GM19395 (cell line): ENCODE measurements around the gene KCNQ1.

Source experiments
- ATAC-seq: cut with Tn5 transposase; IDR thresholded peaks from one replicate; pipeline ENCODE4 v1.9.1; 2021; ENCODE audit warnings: mild to moderate bottlenecking, moderate library complexity; ENCODE audit not compliant: unreplicated experiment

KCNQ1 gene

DNA sequence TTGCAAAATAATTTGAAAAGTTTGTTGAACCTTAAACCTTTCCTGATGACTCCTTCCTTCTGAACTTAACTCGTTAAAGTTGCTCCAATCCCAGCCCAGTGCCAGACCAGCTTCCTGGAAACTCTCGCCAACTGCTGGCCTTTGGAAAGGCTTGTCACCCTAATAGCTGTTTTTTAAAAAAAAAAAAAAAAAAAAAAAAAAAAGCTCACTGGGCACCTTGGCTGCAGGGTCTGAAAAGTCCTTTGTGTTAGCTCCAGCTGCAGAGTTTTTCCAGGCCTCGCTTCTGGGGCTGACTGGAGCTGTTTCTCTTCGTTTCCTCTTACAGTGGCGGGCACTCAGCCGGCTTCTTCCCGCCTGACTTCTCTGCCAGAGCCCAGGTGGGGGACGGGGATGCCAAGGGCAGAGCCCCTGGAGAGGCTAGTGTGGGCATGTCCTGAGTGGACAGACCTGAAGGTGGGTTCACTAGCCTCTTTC lies 229.9 kb downstream of the KCNQ1 start:
- ATAC-seq, result no peak

DNA sequence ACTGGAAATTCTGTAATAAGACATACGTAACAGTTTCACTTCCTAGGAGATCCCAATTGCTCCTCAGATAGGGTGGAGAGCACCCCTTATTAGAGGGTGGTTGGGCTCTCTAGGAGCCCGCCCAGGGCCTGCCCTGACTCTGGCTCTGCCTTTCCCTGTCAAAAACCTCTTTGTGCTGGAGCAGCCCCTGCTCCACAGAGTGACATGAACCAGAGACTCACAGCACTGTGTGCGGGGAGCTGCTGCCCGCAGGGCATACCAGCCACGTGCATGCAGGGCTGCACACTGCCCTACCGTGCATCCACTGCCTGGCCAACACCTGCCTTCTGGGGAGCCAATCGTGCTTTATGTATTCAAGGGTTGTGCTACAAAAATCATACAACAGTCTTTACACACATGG lies 230.7 kb downstream of the KCNQ1 start:
- no peak for ATAC-seq

DNA sequence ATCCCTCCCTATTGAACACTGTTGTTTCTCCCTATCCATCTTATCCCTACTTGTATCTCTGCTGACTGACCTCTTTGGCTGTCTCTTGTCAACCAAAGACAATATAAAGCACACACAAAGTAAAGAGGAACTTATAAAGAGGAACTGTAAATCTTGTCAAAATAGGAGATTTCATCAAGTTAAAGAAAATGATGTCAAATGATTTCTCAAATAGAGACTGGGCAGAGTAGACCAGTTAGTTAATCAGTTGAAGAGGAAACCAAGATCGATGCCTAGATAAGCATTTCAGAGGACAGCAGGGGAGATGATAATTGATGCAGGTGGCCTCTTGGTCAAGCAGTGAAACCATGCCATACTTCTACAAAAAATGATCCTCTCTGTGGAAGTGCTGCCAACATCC lies 232.3 kb downstream of the KCNQ1 start:
- ATAC-seq, result peak; percentile 60

DNA sequence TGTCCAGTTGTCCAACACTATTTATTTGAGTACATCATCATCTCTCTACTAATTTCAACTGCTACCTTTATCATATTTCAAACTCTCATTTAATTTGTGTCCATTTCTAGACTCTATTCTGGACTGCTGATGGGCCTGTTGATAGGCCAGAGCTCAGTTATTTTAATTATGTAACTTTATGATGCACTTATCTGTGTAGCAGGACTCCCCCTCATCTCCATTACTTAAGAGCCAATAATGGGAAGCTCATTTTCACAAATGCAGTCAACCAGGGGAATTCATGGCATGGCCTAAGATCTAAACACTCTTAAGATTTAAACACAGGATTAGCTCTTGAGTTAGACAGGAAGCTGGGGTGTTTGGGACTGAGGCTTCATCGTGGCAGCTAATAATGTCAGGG lies 233.6 kb downstream of the KCNQ1 start:
- no peak for ATAC-seq

DNA sequence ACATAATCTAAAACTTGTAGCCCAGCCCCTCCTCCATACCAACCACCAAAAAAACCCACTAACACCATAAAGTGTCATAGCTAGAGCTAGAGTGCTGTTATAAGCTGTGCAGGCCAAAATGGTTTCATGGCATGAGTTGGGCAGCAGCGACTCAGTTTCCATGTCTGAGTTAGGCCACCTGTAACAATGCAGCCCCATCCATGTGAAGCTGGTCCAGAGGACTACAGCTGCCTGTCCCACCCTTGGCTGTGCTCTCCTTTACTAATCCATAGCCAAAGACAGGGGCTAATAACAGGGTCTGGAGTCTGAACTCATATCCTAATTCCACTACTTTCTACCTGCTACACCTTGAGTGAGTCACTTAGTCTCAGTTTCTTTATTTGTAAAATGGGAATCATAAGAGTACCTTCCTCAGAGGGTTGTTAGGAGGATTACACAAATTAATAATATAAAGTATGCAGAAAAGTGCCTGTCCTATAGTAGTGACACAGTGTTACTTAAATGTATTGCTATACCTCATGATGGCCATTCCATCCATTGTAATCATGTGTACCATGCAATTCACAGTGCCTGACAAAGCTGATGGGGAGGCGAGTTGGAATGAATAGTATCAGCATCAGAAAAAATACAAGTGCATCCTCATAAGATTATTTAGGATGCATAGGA lies 234.3 kb downstream of the KCNQ1 start:
- no peak for ATAC-seq

DNA sequence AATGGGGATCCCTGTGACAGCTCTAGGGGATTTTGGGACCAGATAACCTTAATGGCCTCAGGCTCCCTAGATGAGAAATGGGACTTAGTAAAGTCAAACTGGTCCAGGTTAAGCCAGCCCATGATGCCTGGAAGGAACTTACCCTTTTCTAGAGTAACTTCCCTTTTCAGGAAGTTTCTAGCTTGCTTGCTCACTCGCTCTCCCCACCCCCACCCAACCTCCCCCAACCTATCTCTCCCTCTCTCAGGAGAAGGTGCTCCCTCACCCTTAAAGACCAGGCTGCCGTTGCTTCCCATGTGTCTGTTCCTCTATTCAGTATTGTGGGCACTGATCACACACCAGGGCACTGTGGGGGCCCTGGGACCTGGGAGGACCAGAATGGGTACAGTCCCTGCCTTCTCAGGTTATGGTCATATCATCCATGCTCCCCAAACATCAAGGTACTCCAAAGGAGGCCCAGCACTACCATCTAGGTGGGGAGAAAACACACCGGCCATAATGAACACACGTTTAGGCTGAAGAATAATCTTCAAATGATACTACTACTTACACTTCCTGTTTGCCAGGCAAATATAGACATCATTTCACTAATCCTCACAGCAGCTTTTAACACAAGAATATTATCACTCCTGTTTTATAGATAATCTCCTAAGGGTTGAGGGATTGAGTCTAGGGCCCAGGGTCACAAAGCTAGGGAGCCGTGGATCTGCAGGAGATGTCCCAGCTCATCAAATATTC lies 236.8 kb downstream of the KCNQ1 start:
- ATAC-seq, result no peak

DNA sequence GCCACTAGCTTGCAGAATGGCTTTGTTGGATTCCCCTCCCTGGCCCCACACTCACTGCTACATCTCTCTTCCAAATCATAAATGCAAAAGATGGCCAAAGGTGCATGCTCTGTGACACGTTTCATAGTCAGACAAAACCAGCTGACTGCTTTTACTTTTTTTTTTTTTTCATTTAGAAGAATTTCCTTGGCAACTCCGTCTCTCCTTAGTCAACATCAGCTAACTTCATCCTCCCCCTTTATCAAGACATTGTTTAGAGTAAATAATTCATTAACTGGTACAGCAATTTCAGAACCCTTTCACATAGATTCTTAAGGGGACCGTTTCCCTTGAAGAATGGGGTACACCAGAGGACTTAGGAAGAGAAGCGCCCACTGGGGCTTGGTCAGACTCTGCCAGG lies 239.0 kb downstream of the KCNQ1 start:
- no peak for ATAC-seq

DNA sequence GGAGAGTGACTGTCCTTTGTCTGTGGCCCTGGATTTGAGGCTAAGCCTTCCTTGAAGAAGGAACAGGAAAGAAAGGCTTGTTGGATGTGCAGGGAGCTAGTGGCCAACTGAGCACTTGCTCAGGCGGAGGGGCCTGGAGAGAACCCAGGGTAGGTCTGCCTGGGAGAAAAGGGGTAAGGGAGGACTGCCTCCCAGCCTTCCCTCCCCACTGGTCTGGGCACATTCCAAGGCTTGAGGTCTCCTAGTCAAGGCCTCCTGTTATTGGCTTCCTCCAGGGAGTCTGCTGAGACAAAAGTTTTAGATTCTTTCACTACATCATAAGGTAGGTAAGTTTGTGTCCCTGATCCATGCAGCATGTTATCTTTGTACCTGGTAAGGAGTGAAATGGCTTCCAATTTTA lies 239.8 kb downstream of the KCNQ1 start:
- ATAC-seq, result no peak

DNA sequence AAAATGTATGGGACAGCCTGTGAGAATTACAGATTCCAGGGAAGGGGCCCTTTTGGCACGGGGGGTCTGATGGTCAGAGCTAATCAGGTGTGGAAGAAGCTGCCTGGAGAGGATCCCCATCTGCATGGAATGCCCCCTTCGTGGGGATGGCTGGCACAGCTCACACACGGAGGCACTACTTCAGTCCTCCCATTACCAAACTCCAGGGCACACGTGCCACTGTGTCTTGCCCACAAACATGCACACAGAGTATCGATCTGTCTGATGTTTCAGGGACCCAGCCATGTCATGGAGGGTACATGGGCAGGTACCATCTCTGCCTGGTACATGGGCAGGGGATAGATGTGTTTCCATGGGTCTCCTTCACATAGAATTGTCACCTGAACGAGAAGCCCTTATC lies 240.2 kb downstream of the KCNQ1 start:
- no peak for ATAC-seq

DNA sequence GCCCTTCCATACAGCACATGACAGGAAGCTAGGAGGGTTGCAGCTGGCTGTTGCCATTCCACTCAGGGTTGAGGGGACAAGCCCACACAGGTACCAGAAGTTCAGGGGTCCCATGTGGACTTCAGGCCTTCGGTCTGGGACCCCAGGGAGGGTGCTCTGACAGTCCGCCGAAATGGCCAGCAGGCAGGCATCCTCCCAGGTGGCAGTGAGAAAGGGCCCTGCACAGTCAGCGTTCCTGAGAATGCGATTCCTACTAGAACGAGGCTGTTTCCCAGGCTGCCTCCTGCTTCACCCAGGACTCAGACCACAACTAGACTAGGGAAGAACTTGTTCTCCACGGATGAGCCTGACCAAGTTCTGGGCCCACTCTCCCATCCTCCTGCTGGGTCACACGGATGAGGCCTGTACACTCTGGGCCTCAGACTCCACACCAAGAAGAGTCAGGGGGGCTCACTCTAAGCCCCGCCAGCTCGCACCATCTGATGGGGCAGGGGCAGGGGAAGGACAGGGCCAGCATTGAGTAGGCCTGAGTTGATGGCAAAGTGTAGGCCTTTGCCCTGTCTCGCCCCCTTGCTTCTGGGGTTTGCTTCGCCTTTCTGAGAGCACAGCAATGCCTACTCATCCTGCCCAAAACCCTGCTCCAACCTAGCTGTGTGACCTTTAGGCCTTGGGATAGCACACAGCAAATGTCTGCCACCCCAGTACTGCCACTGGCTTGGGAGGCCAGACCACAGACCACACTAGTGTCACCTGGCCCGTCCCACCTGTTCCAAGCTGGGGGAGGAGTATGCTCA lies 241.0 kb downstream of the KCNQ1 start:
- no peak for ATAC-seq

DNA sequence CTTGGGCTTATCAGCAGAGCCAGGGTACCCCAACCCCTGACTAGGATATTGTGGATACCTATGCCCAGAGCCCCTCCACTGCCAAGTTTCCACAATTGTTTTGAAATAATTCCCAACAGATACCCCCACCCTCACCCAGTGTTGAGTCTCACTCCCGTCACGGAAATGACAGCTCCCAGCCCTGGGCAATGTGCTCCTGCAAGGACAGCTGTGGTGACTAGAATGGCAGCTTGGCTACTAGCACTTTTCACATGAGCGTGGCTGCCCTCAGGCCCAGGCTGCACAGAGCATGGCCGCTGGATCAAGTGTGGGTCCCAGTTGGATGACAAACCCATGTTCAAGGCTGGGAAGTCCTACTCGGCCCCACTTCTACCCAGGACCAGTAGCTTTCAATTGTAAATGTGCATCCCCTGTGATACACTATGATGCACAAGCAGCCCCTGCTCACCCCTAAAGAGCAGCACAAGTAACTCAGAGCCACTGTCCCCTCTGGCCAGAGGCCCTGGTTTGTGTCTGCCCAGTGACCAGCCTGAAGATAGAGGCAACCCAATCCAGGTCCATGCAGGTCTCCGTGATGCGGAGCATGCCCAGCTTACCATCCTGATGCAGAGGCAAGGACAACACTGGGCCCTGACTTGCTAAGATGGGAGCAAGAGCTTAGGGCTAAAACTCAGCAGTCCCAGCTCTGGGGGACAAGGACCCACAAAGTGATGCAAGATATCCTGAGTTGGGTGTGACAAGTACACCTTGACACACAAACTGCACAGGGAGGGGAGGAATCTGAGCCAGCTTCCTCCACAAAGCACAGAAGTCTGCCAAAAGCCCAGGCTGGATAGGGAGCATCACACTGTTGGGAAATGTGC lies 241.8 kb downstream of the KCNQ1 start:
- no peak for ATAC-seq

DNA sequence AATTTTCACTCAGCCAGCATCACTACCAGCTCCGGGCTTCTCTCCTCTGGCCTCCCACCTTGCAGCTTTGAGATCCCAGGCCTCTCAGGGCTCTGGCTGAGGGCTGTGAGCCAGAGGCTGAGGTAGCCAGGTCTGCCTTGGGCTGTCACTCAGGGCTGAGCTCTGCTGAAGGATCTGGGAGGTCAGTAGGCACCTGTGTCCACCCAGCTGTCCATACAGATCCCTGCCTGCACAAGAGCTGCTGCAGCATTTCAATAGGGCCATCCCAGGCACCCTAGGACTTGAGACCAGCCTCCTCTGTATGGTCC lies 242.4 kb downstream of the KCNQ1 start:
- no peak for ATAC-seq

DNA sequence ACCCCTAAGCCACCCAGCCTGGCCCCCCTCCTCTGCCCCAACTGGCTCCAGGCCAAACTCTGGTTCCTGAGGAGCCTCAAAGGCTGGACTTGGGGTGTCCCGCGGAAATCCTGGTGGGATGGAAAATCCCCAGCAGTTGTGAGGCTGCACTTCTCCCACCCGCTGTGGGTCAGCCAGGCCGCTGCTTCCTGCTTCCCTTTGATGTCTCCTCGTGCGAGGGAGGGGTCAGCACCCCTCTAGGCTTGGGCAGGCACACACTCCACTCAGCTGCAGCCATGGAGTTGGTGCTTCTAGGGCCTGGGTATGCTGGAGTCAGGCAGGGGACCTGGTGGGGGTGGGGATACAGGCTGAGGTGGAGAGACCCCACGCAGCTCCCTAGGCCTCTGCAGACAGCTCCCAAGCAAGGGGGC lies 243.0 kb downstream of the KCNQ1 start:
- no peak for ATAC-seq

DNA sequence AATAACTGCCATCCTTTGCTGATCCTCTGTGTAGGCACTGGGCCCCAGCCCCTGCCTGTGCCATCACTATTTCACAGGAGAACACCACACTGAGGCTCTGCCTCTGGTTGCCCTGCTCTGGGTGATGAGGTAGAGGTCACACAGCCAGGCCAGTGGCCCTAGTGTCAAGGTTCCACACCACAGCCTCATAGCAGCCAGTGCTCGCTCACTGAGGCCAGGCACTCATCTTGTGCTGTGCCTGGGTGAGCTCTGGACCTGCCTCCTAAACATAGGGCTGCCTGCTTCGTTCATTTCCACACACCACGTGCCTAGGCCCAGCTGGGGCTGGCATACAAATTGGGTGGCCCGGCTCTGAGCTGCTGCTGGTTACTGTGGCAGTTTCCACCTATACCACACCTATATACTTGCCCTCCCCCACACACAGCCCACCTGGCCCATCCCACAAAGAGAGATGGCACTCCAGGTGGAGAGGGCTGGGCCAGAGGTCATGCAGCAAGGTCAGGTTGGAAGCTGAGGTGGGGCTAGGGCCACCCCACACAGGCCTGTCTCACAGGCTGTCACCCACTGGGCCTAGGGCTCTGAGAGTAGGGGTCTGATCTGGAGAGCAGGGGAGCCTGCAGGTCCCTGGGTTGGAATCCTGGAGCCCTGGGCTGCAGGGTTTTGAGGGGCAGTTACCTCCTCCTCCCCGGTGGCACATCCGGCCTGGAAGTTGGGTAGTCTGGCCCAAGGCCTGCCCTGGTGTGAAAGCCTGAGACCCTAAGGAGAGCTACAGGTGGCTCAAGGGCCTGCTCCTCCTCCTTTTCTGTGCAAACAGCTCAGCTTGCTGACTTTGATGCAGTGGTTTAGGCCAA lies 243.8 kb downstream of the KCNQ1 start:
- no peak for ATAC-seq

DNA sequence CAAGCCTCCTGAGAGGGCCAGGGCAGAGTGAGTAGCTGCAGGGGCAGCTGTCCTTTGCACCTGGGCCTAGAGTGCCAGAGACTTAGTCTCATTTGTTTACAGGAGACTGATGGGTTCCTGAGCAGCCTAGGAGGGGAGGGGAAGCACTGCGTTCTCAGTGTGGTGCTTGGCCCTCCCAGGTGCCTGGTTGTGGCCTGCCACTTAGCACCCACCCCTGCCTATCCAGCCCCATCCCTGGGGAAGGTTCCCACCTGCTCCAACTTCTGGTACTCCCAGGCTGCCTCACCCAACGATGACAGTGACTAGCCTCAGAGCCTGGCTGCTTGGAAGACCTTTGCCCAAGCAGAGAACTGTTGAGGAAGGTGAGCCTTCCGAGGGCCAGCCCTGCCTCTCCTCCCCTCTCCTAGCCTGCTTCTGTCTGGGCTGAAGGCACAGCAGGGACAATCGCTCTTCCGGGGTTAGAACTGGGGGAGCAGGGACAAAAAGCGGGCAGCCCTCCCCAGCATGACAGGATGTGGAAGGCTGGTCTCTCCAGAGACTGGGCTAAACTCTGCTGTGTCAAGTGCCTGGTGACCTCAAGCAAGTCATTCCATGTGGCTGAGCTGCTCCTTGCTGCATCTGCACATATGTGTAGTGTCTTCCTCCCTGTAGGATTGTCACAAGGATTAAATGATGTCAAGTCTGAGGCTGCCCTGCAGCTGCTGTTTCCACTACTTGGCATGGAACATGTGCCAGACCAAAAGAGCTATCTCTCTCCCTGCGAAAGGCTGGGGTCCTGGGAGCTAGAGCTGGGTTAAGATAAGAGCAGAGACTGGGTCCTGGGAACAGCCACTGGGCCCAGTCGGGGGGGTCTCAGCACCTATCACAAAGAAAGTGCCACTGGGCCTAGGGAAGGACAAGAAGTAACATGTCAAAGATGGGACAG lies 245.1 kb downstream of the KCNQ1 start:
- ATAC-seq, result no peak

DNA sequence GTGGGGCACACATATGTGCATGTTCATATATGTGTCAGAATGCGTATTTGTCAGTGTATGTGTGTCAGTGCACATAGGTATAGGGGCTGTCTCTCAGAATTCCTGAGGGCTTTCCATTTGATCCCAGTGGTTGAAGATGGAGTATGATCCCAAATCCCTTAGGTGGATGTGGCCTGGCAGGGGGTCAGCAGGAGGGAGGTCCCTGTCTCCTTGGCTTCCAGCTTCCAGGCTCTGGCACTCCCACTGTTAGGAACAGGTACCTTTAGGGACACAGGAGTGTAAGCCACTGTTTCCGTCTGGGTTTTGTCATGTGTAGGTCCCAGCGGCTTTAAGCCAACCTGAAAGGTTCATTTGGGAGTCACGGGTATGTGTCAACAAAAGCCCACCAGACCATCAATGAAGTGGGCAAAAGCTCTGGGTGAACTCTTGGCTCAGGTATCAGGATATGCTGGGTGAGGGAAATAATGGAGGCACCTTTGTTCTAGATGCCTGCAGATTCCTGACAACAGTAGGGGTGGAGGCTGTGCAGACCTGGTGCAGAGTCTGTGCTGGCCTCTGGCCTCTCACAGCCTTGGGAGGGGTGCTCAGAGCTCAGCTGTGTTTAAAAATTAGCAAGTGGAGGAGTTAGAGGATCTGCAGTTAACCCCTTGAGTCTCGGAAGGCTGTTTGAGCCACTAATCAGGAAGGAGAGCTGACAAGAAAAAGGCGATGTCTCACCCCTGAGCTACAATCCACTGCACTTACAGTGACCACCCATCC lies 246.0 kb downstream of the KCNQ1 start:
- no peak for ATAC-seq

DNA sequence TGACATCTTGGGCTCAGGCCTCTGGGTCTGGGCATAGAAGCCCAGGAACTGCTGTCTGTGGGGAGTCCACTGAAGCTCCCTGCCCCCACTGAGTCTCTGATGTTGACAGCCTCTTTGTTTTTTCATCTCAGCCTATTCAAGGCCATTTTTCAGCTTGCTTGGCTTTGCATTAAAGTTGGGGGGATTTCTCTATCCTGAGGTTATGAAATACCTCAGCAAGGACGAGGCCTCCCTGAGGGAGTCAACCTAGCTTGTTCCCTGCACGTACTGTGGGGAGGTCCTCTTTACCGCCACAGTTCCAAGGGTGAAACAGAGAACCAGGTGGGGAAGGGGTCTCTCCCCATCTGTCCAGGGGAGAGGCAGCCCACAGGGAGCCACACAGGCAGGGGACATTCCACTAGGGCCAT lies 246.6 kb downstream of the KCNQ1 start:
- no peak for ATAC-seq
